Measurements from ENCODE around the gene MYL5. TPM values are rescaled to one million over a fixed set of nuclear protein-coding genes. Genes with fewer than 3 reads are reported as not detected.

The MYL5 gene
- total RNA-seq, 1 experiment from 2014 or later, result 29.8 TPM

GRCh38 chr4:723751-724530, 49.6 kb downstream of the MYL5 start:
- no peak overlapping the region for H3K4me3 ChIP-seq
- ChIA-PET POLR2A (ENCODE audit: unreplicated experiment) (no interaction called here), CTCF (no interaction called here)
- peaks cover 38% of the 10 kb centered on the region for H4K20me1 ChIP-seq (ENCODE audit: insufficient read depth)
- no TSS peak for BruUV-seq (replicated peaks)
- intact Hi-C loops (cut with micrococcal nuclease; ENCODE audit: unreplicated experiment), result no loop called here
- no peak for TF ChIP-seq CTCF (conservative IDR thresholded peaks at IDR 0.05)
- TF ChIP-seq EZH2 (IDR thresholded peaks at IDR 0.05; ENCODE audit: low read depth), result no peak
- no peaks in the 10 kb centered on the region for H3K27me3 ChIP-seq (ENCODE audit: insufficient read depth, low read depth)
- peaks cover 3% of the 10 kb centered on the region; the same call in 1 of the 2 replicates for H3F3A ChIP-seq (ENCODE audit: insufficient read depth, low read depth)
- DNase-seq, result no peak
- H3K27ac ChIP-seq, result no peak overlapping the region
- H3K9me3 ChIP-seq (ENCODE audit: insufficient read depth, low read depth), result no peaks in the 10 kb centered on the region
- H3K4me1 ChIP-seq (replicated peaks; ENCODE audit: insufficient read depth), result no peaks in the 10 kb centered on the region
- H3K36me3 ChIP-seq (ENCODE audit: low read depth), result no peaks in the 10 kb centered on the region
- H3K79me2 ChIP-seq (ENCODE audit: low read depth), result peaks cover 12% of the 10 kb centered on the region; the same call in 1 of the 2 replicates
- no peak overlapping the region for H2AFZ ChIP-seq
- H3K9me2 ChIP-seq (ENCODE audit: insufficient read depth), result no peaks in the 10 kb centered on the region
- H3K4me2 ChIP-seq, result no peak overlapping the region

GRCh38 chr4:725391-726234, 51.3 kb downstream of the MYL5 start:
- peaks cover 4% of the 10 kb centered on the region; the same call in 1 of the 2 replicates for H3F3A ChIP-seq (ENCODE audit: insufficient read depth, low read depth)
- 0 out of 2 replicates have a peak, but pooled peaks cover 4% of the 10 kb centered on the region for H3K79me2 ChIP-seq (ENCODE audit: low read depth)
- peaks cover 44% of the 10 kb centered on the region for H4K20me1 ChIP-seq (ENCODE audit: insufficient read depth)
- H3K9me2 ChIP-seq (ENCODE audit: insufficient read depth), result no peaks in the 10 kb centered on the region
- intact Hi-C loops (cut with micrococcal nuclease; ENCODE audit: unreplicated experiment), result no loop called here
- H3K27me3 ChIP-seq (ENCODE audit: insufficient read depth, low read depth), result no peaks in the 10 kb centered on the region
- H2AFZ ChIP-seq, result no peak overlapping the region
- DNase-seq, result no peak
- H3K27ac ChIP-seq, result no peak overlapping the region
- H3K4me3 ChIP-seq, result no peak overlapping the region
- H3K4me1 ChIP-seq (replicated peaks; ENCODE audit: insufficient read depth), result no peaks in the 10 kb centered on the region
- TF ChIP-seq CTCF (conservative IDR thresholded peaks at IDR 0.05), result no peak
- no peak for TF ChIP-seq EZH2 (IDR thresholded peaks at IDR 0.05; ENCODE audit: low read depth)
- ChIA-PET POLR2A (ENCODE audit: unreplicated experiment) (no interaction called here), CTCF (no interaction called here)
- no peak overlapping the region for H3K4me2 ChIP-seq
- BruUV-seq (replicated peaks), result no TSS peak
- H3K36me3 ChIP-seq (ENCODE audit: low read depth), result no peaks in the 10 kb centered on the region
- no peaks in the 10 kb centered on the region for H3K9me3 ChIP-seq (ENCODE audit: insufficient read depth, low read depth)

- CTCF ChIA-PET, result no interaction called here
- BruUV-seq (replicated peaks), result no TSS peak
Measured at GRCh38 chr4:726235-726787, 52.0 kb downstream of the MYL5 start.

More at GRCh38 chr4:726235-726787, 52.0 kb downstream of the MYL5 start:
- H3K4me3 ChIP-seq, result no peak overlapping the region
- no peak overlapping the region for H2AFZ ChIP-seq
- H3K27me3 ChIP-seq (ENCODE audit: insufficient read depth, low read depth), result no peaks in the 10 kb centered on the region
- no peak for DNase-seq
- H3K36me3 ChIP-seq (ENCODE audit: low read depth), result no peaks in the 10 kb centered on the region
- H3K9me3 ChIP-seq (ENCODE audit: insufficient read depth, low read depth), result no peaks in the 10 kb centered on the region
- no peaks in the 10 kb centered on the region for H3K4me1 ChIP-seq (replicated peaks; ENCODE audit: insufficient read depth)
- H3K27ac ChIP-seq, result no peak overlapping the region
- H3F3A ChIP-seq (ENCODE audit: insufficient read depth, low read depth), result peaks cover 10% of the 10 kb centered on the region; the same call in 1 of the 2 replicates
- peaks cover 41% of the 10 kb centered on the region for H4K20me1 ChIP-seq (ENCODE audit: insufficient read depth)
- no peak for TF ChIP-seq EZH2 (IDR thresholded peaks at IDR 0.05; ENCODE audit: low read depth)
- TF ChIP-seq CTCF (conservative IDR thresholded peaks at IDR 0.05), result no peak
- no peak overlapping the region for H3K4me2 ChIP-seq
- intact Hi-C loops (cut with micrococcal nuclease; ENCODE audit: unreplicated experiment), result no loop called here
- H3K9me2 ChIP-seq (ENCODE audit: insufficient read depth), result no peaks in the 10 kb centered on the region
- POLR2A ChIA-PET (ENCODE audit: unreplicated experiment), result no interaction called here
- H3K79me2 ChIP-seq (ENCODE audit: low read depth), result 0 out of 2 replicates have a peak, but pooled peaks cover 4% of the 10 kb centered on the region

Data from PC-9 (cell line).